Fibroblast of villous mesenchyme (primary cell): ENCODE data around the gene PLAAT2. TPM values are rescaled to one million over a fixed set of nuclear protein-coding genes. Genes with fewer than 3 reads are reported as not detected.

Source experiments
- DNase-seq: peaks from one replicate; pipeline ENCODE4 v3.0.0-alpha.2; 2010; ENCODE audit warnings: low read depth
- H3K4me3 ChIP-seq: 2 replicates; pipeline ENCODE4 v1.5.1; 2011; ENCODE audit warnings: low read depth, mild to moderate bottlenecking, low read length
- total RNA-seq: library from RNA; depleted of rRNA; stranded (reverse); fragments of >200 nt; gene quantifications from 2 replicates; pipeline ENCODE4 v1.2.3, GENCODE V29; 2012
- TF ChIP-seq, protein P1 (sequence below): IDR thresholded peaks from 2 replicates; pipeline ENCODE4 v1.5.1; 2012; ENCODE audit warnings: low read depth, mild to moderate bottlenecking, low read length; ENCODE audit not compliant: insufficient read depth

The PLAAT2 gene
- total RNA-seq, 1 donor = not detected

DNA sequence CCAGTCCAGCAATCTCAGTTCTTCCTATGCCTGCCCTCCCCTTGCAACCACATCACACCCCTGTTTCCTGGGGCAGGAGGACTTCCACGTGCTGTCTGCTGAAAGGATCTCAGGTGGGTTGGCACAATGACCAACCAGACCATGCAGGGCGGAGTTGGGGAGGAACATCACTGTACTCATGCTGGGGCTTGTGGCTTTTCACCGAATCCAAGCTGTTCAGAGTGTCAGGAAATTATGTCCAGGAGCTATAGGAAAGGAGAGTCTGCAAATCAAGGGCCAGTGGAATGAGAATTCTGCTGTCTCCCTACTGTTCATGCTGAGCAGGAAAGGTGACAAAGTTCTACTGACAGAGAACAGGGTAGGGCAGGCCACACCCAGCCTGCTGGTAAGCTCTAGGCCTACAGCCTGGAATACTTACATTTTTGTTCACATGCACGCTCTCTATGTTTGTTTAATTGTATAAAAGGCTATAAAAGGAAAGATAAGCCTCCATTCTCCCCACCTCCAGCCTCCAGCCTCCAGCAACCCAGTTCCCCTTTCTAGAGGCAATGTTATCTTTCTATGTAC is 1.7 kb upstream of the PLAAT2 start:
- peak; percentile 66 for DNase-seq
- TF ChIP-seq, protein P1, sequence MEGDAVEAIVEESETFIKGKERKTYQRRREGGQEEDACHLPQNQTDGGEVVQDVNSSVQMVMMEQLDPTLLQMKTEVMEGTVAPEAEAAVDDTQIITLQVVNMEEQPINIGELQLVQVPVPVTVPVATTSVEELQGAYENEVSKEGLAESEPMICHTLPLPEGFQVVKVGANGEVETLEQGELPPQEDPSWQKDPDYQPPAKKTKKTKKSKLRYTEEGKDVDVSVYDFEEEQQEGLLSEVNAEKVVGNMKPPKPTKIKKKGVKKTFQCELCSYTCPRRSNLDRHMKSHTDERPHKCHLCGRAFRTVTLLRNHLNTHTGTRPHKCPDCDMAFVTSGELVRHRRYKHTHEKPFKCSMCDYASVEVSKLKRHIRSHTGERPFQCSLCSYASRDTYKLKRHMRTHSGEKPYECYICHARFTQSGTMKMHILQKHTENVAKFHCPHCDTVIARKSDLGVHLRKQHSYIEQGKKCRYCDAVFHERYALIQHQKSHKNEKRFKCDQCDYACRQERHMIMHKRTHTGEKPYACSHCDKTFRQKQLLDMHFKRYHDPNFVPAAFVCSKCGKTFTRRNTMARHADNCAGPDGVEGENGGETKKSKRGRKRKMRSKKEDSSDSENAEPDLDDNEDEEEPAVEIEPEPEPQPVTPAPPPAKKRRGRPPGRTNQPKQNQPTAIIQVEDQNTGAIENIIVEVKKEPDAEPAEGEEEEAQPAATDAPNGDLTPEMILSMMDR = no peak
- no peak overlapping the region for H3K4me3 ChIP-seq

- H3K4me3 ChIP-seq = no peak overlapping the region
- TF ChIP-seq, protein P1 = no peak
- DNase-seq = no peak
Measured at GRCh38 chr11:63564056-63564774, 1.0 kb upstream of the PLAAT2 start.

GRCh38 chr11:63560506-63561180 is 2.5 kb downstream of the PLAAT2 start:
- no peak for DNase-seq
- TF ChIP-seq, protein P1 = no peak
- H3K4me3 ChIP-seq = no peak overlapping the region

GRCh38 chr11:63558459-63559157 is 4.6 kb downstream of the PLAAT2 start:
- no peak overlapping the region for H3K4me3 ChIP-seq
- TF ChIP-seq, protein P1 = no peak
- no peak for DNase-seq

DNA sequence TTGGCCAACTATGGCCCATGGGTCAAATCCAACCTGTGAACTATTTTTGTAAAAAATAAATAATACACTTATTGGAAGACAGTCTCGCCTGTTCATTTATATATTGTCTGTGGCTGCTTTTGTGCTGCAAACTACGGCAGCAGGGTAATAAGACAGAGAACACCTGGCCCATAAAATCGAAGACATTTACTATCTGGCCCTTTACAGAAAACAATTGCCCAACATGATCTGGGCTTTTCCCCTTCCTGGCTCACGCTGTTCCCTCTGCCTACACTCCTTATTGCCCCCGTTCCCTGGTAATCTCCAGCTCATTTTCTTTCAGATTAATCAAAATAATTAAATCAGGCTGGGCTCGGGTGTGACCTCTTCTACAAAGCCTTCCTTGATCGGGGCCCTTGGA is 5.6 kb downstream of the PLAAT2 start:
- TF ChIP-seq, protein P1 = no peak

GRCh38 chr11:63556404-63557013 is 6.7 kb downstream of the PLAAT2 start:
- TF ChIP-seq, protein P1 = no peak
- DNase-seq = no peak
- H3K4me3 ChIP-seq = no peak overlapping the region

More for the DNA sequence above, 5.6 kb downstream of the PLAAT2 start:
- no peak overlapping the region for H3K4me3 ChIP-seq
- peak; percentile 61 for DNase-seq
